ELF-1 (cell line): Measurements from ENCODE around the gene FAU.

Experiments
- DNase-seq: peaks from one replicate; pipeline ENCODE4 v3.0.0-alpha.2; 2016; ENCODE audit warnings: low read depth, low spot score

The FAU gene

DNA sequence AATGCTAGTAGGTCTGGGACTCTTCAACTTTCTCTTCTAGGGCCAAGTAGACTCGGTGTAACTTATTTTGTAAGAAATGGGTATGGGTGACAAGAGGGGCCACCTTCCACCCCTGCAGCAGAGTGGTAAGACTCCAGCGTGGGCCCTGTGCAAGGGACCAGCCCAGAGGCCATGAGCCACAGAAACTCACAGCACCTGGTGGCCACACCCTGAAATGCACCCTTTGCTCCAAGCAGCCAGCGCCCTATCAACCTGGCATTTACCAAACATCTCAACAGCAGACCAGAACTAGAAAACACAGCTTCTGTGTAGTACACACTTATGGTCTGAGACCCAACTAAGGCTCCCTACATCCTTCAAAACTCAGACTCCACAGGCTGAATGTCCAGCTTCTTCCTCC is 43.8 kb downstream of the FAU start:
- peak; percentile 66 for DNase-seq

GRCh38 chr11:65077451-65077850 is 44.5 kb downstream of the FAU start:
- DNase-seq: peak; percentile 22

- DNase-seq: no peak
Observed at GRCh38 chr11:65072631-65072966, 49.3 kb downstream of the FAU start.

- DNase-seq: no peak
Observed at GRCh38 chr11:65071907-65072630, 49.9 kb downstream of the FAU start.
